ENCODE data around the gene CIAO3. TPM values are rescaled to one million over a fixed set of nuclear protein-coding genes. Genes with fewer than 3 reads are reported as not detected.

CIAO3 gene
- total RNA-seq, 1 experiment from 2014 or later: 32.8 TPM

DNA sequence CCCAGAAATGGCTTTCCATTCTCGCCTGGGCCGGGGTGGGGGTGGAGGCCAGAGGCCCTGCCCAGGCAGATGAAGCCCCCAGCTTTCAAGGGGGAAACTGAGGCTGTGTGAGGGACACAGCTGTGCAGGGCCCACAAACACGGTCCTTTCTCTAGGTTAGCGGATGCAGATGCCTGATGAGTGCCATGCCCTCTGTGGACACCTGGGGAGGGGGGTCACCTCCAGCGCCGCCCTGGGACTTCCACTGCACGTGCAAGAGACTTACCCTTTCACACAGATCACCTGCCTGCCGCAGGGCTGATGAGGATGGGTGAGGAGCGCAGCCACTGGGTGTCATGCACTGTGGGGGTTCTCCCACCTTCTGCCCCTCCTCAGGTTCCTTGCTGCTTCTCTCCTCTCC is 22.4 kb downstream of the CIAO3 start:
- BruUV-seq (replicated peaks): no TSS peak
- H3K4me2 ChIP-seq (ENCODE audit: low read length): peak overlapping the region; percentile 80

DNA sequence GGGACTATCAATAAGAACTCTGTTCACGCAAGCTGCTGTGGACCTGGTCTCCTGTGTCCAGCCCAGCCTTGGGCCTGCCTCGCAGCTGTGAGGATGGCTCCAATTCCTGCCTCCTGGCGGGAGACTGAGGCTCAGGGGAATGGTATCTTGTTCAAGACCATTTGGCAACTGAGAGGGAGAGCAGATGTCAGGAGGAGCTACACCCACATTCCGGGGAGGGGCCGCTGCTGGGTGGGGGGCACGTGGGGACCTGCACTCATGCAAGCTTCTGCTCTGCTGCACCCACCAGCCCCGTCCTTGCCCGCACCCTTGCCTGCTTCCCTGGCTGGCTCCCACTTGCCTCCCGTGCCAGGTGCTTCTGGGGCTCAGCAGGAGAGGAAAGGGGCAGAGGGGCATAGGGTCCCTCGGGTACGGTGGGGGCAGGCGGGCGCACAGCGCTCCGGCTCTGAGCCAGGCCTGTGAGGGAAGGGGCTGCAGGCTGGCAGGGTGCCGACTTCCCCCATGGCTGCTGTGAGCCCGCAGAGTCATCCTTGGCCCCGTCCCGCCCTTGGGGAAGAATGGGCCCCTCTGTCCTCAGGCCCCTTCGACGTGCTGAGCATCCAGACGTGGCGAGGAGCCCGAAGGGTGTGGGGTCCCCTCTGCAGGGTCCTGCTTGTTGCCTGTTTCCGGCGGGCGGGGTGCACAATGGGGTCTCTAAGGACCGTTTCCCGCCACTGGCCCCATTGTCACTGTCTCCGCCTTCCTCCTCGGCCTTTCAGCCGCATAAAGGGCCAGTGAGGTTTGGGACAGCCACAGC is 23.1 kb downstream of the CIAO3 start:
- no peaks in the 10 kb centered on the region for H3K9me2 ChIP-seq (ENCODE audit: insufficient read depth)
- H2AFZ ChIP-seq (ENCODE audit: low read depth, low read length, poor library complexity, severe bottlenecking): no peak overlapping the region
- no peak overlapping the region for H3K4me2 ChIP-seq (ENCODE audit: low read length)
- no peak for DNase-seq (ENCODE audit: low read depth, low spot score)
- intact Hi-C loops (cut with micrococcal nuclease): no loop called here
- no peak for ATAC-seq
- H3K4me3 ChIP-seq (replicated peaks in 1 of 2; ENCODE audit: low read depth in 1 of 2, low read length in 2 of 2): no peak overlapping the region
- BruUV-seq (replicated peaks): no TSS peak
- TF ChIP-seq, protein P1, sequence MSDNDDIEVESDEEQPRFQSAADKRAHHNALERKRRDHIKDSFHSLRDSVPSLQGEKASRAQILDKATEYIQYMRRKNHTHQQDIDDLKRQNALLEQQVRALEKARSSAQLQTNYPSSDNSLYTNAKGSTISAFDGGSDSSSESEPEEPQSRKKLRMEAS (IDR thresholded peaks at IDR 0.05): no peak
- TF ChIP-seq POLR2AphosphoS5 (IDR thresholded peaks at IDR 0.05; ENCODE audit: low read depth, low read length) (no peak), CEBPB (IDR thresholded peaks at IDR 0.05; ENCODE audit: low read depth) (no peak), SIN3A (IDR thresholded peaks at IDR 0.05; ENCODE audit: low read depth) (no peak), SP1 (IDR thresholded peaks at IDR 0.05; ENCODE audit: low read depth) (no peak), JUND (IDR thresholded peaks at IDR 0.05) (no peak), SRF (IDR thresholded peaks at IDR 0.05; ENCODE audit: low read depth) (no peak), ZFX (IDR thresholded peaks at IDR 0.05) (no peak), ELF1 (IDR thresholded peaks at IDR 0.05; ENCODE audit: borderline replicate concordance, low read depth) (no peak), FOSL1 (IDR thresholded peaks at IDR 0.05; ENCODE audit: low read depth) (no peak), POLR2A (IDR thresholded peaks at IDR 0.05; ENCODE audit: borderline replicate concordance, extremely low read depth, insufficient read depth, insufficient read length) (no peak), RAD21 (IDR thresholded peaks at IDR 0.05; ENCODE audit: low read depth) (no peak), EZH2phosphoT487 (IDR thresholded peaks at IDR 0.05; ENCODE audit: borderline replicate concordance) (no peak), TCF7L2 (IDR thresholded peaks at IDR 0.05; ENCODE audit: borderline replicate concordance, extremely low read depth, insufficient read depth, insufficient read length) (no peak), CBX3 (IDR thresholded peaks at IDR 0.05; ENCODE audit: low read depth) (no peak)
- TF ChIP-seq, protein P2, sequence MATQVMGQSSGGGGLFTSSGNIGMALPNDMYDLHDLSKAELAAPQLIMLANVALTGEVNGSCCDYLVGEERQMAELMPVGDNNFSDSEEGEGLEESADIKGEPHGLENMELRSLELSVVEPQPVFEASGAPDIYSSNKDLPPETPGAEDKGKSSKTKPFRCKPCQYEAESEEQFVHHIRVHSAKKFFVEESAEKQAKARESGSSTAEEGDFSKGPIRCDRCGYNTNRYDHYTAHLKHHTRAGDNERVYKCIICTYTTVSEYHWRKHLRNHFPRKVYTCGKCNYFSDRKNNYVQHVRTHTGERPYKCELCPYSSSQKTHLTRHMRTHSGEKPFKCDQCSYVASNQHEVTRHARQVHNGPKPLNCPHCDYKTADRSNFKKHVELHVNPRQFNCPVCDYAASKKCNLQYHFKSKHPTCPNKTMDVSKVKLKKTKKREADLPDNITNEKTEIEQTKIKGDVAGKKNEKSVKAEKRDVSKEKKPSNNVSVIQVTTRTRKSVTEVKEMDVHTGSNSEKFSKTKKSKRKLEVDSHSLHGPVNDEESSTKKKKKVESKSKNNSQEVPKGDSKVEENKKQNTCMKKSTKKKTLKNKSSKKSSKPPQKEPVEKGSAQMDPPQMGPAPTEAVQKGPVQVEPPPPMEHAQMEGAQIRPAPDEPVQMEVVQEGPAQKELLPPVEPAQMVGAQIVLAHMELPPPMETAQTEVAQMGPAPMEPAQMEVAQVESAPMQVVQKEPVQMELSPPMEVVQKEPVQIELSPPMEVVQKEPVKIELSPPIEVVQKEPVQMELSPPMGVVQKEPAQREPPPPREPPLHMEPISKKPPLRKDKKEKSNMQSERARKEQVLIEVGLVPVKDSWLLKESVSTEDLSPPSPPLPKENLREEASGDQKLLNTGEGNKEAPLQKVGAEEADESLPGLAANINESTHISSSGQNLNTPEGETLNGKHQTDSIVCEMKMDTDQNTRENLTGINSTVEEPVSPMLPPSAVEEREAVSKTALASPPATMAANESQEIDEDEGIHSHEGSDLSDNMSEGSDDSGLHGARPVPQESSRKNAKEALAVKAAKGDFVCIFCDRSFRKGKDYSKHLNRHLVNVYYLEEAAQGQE (IDR thresholded peaks at IDR 0.05; ENCODE audit: low read depth): no peak
- H3K79me2 ChIP-seq (ENCODE audit: insufficient read depth, low read length): peaks cover 25% of the 10 kb centered on the region
- ChIA-PET POLR2A (no interaction called here), RAD21 (ENCODE audit: low non-redundant PET in 1 of 2, low total read pairs in 2 of 2, uncharacterized antibody in 2 of 2, unreplicated experiment in 2 of 2) (no interaction called here), CTCF (no interaction called here)
- no peaks in the 10 kb centered on the region for H3K27me3 ChIP-seq (ENCODE audit: insufficient read depth, low read length)
- peaks cover 3% of the 10 kb centered on the region; the same call in 1 of the 2 replicates for H4K20me1 ChIP-seq (ENCODE audit: insufficient read depth)
- peaks cover 37 to 74% of the 10 kb centered on the region in 2 experiments for H3K4me1 ChIP-seq (ENCODE audit: control insufficient read depth in 1 of 2, insufficient read depth in 2 of 2, low read length in 2 of 2)
- H3K9ac ChIP-seq (ENCODE audit: low read length): no peak overlapping the region
- H3K27ac ChIP-seq (ENCODE audit: low read depth, low read length): no peak overlapping the region; the same call in 1 of the 2 replicates
- no peaks in the 10 kb centered on the region for H3K9me3 ChIP-seq (ENCODE audit: control insufficient read depth in 1 of 2, insufficient read depth in 1 of 2, low read depth in 1 of 2, low read length in 2 of 2)
- no peaks in the 10 kb centered on the region for H3K36me3 ChIP-seq (ENCODE audit: control insufficient read depth in 1 of 2, insufficient read depth in 2 of 2, low read length in 2 of 2)

More for the DNA sequence above, 22.4 kb downstream of the CIAO3 start:
- H3K79me2 ChIP-seq (ENCODE audit: insufficient read depth, low read length): peaks cover 25% of the 10 kb centered on the region
- no peak overlapping the region for H3K4me3 ChIP-seq (replicated peaks in 1 of 2; ENCODE audit: low read depth in 1 of 2, low read length in 2 of 2)
- peak; percentile 38; the same call in 1 of the 2 replicates for TF ChIP-seq POLR2AphosphoS5 (IDR thresholded peaks at IDR 0.05; ENCODE audit: low read depth, low read length)
- TF ChIP-seq CEBPB (IDR thresholded peaks at IDR 0.05; ENCODE audit: low read depth): no peak
- no peak for TF ChIP-seq EZH2phosphoT487 (IDR thresholded peaks at IDR 0.05; ENCODE audit: borderline replicate concordance)
- no peak for TF ChIP-seq TCF7L2 (IDR thresholded peaks at IDR 0.05; ENCODE audit: borderline replicate concordance, extremely low read depth, insufficient read depth, insufficient read length)
- no peak for TF ChIP-seq CBX3 (IDR thresholded peaks at IDR 0.05; ENCODE audit: low read depth)
- peaks cover 36 to 78% of the 10 kb centered on the region in 2 experiments for H3K4me1 ChIP-seq (ENCODE audit: control insufficient read depth in 1 of 2, insufficient read depth in 2 of 2, low read length in 2 of 2)
- ATAC-seq (no peak), DNase-seq (ENCODE audit: low read depth, low spot score) (no peak)
- intact Hi-C loops (cut with micrococcal nuclease): no loop called here
- H3K9ac ChIP-seq (ENCODE audit: low read length): no peak overlapping the region
- ChIA-PET RAD21 (ENCODE audit: low non-redundant PET in 1 of 2, low total read pairs in 2 of 2, uncharacterized antibody in 2 of 2, unreplicated experiment in 2 of 2) (no interaction called here), CTCF (interaction anchor here (1.8 kb wide), 1 partner anchor 70 kb away, joined by 6 read pairs; the partner anchor contains the start of genes CHTF18 and RPUSD1), POLR2A (no interaction called here)
- H4K20me1 ChIP-seq (ENCODE audit: insufficient read depth): peaks cover 3% of the 10 kb centered on the region; the same call in 1 of the 2 replicates
- H2AFZ ChIP-seq (ENCODE audit: low read depth, low read length, poor library complexity, severe bottlenecking): no peak overlapping the region
- H3K9me2 ChIP-seq (ENCODE audit: insufficient read depth): no peaks in the 10 kb centered on the region
- no peaks in the 10 kb centered on the region for H3K9me3 ChIP-seq (ENCODE audit: control insufficient read depth in 1 of 2, insufficient read depth in 1 of 2, low read depth in 1 of 2, low read length in 2 of 2)
- H3K36me3 ChIP-seq (ENCODE audit: control insufficient read depth in 1 of 2, insufficient read depth in 2 of 2, low read length in 2 of 2): no peaks in the 10 kb centered on the region
- peak overlapping the region; percentile 100; the same call in 1 of the 2 replicates for H3K27ac ChIP-seq (ENCODE audit: low read depth, low read length)
- H3K27me3 ChIP-seq (ENCODE audit: insufficient read depth, low read length): no peaks in the 10 kb centered on the region
